Retinal pigment epithelial cell (primary cell): ENCODE results near the gene FAM133A.
A peak's percentile ranks its signal among the peaks of the same experiment; 100 is the strongest.

Experiments
- DNase-seq: peaks from one replicate; pipeline ENCODE4 v3.0.0-alpha.2; 2010; ENCODE audit warnings: low read depth
- H3K4me3 ChIP-seq: 2 replicates; pipeline ENCODE4 v1.5.1; 2011; ENCODE audit warnings: mild to moderate bottlenecking, low read length, control low read depth, moderate library complexity
- TF ChIP-seq, protein P1 (sequence below): conservative IDR thresholded peaks from 2 replicates; pipeline ENCODE4 v1.5.1; 2011; ENCODE audit warnings: low read depth, low read length, control low read depth, inconsistent platforms

FAM133A gene

GRCh38 chrX:93673869-93674271 is at the start of gene FAM133A:
Gene FAM133A (plus strand): TSS chrX:93674206. CDS start chrX:93709420, 35,214 bp downstream.
- TF ChIP-seq, protein P1, sequence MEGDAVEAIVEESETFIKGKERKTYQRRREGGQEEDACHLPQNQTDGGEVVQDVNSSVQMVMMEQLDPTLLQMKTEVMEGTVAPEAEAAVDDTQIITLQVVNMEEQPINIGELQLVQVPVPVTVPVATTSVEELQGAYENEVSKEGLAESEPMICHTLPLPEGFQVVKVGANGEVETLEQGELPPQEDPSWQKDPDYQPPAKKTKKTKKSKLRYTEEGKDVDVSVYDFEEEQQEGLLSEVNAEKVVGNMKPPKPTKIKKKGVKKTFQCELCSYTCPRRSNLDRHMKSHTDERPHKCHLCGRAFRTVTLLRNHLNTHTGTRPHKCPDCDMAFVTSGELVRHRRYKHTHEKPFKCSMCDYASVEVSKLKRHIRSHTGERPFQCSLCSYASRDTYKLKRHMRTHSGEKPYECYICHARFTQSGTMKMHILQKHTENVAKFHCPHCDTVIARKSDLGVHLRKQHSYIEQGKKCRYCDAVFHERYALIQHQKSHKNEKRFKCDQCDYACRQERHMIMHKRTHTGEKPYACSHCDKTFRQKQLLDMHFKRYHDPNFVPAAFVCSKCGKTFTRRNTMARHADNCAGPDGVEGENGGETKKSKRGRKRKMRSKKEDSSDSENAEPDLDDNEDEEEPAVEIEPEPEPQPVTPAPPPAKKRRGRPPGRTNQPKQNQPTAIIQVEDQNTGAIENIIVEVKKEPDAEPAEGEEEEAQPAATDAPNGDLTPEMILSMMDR: no peak
- peak; percentile 2 for DNase-seq
- H3K4me3 ChIP-seq: peak within 1 kb of the TSS; percentile 71

- TF ChIP-seq, protein P1: no peak
- H3K4me3 ChIP-seq: no peak overlapping the region
- no peak for DNase-seq
Observed at GRCh38 chrX:93637591-93637990, 36.4 kb upstream of the FAM133A start.

DNA sequence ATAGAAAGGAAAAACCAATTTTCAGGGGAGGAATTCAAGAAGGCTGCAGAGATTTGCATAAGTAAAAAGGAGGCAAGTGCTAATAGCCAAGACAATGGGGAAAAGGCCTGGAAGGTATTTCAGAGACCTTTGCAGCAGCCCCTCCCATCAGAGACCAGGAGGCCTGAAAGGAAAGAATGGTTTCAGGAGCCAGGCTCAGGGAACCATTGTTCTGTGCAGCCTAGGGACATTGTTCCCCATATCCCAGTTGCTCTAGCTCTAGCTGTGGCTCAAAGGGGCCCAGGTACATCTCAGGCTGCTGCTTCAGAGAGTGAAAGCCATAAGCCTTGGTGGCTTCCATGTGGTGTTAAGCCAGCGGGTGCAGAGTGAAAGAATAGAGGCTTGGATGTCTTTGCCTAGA is 24.6 kb upstream of the FAM133A start:
- H3K4me3 ChIP-seq: no peak overlapping the region
- TF ChIP-seq, protein P1: no peak
- DNase-seq: no peak

GRCh38 chrX:93660575-93660974 is 13.4 kb upstream of the FAM133A start:
- DNase-seq: no peak
- TF ChIP-seq, protein P1: no peak
- no peak overlapping the region for H3K4me3 ChIP-seq

- TF ChIP-seq, protein P1: no peak
- peak; percentile 56 for DNase-seq
- peak within 1 kb of the TSS; percentile 71 for H3K4me3 ChIP-seq
Observed at GRCh38 chrX:93673056-93673868, 744 bp upstream of the FAM133A start, which contains the start of gene NAP1L3. Gene NAP1L3 (minus strand): TSS chrX:93673578. CDS start chrX:93673304, 274 bp downstream.

- no peak for DNase-seq
- TF ChIP-seq, protein P1: no peak
- H3K4me3 ChIP-seq: no peak overlapping the region
Observed at GRCh38 chrX:93695981-93696380, 22.0 kb downstream of the FAM133A start.

GRCh38 chrX:93703701-93704100 is 29.7 kb downstream of the FAM133A start:
- H3K4me3 ChIP-seq: no peak overlapping the region
- DNase-seq: no peak
- TF ChIP-seq, protein P1: no peak
